IPS-20b (cell line): ENCODE data around the gene TPRN.

Source experiments
- H3K27ac ChIP-seq: one replicate; pipeline ENCODE4 v1.5.1; 2013; ENCODE audit warnings: low read length
- H3K27me3 ChIP-seq: 2 replicates; pipeline ENCODE4 v1.6.1; 2013; ENCODE audit warnings: mild to moderate bottlenecking, low read length, inconsistent platforms; ENCODE audit not compliant: insufficient read depth
- H3K36me3 ChIP-seq: 2 replicates; pipeline ENCODE4 v1.6.1; 2013; ENCODE audit warnings: low read depth, mild to moderate bottlenecking, inconsistent platforms, low read length, moderate library complexity; ENCODE audit not compliant: insufficient read depth
- H3K4me1 ChIP-seq: 2 replicates; pipeline ENCODE4 v1.6.1; 2013; ENCODE audit warnings: mild to moderate bottlenecking, control low read depth, inconsistent platforms, low read length, moderate library complexity; ENCODE audit not compliant: insufficient read depth
- H3K4me3 ChIP-seq: 2 replicates; pipeline ENCODE4 v1.5.1; 2013; ENCODE audit warnings: mild to moderate bottlenecking, low read length, inconsistent platforms
- H3K9ac ChIP-seq: 2 replicates; pipeline ENCODE4 v1.6.1; 2013; ENCODE audit warnings: low read depth, mild to moderate bottlenecking, inconsistent platforms, low read length, moderate library complexity
- H3K9me3 ChIP-seq: 2 replicates; pipeline ENCODE4 v1.6.1; 2013; ENCODE audit warnings: mild to moderate bottlenecking, low read depth, low read length, inconsistent platforms; ENCODE audit not compliant: insufficient read depth

TPRN gene

GRCh38 chr9:137149942-137150616, 50.5 kb downstream of the TPRN start:
- Histone ChIP-seq H3K36me3 (no peaks in the 10 kb centered on the region), H3K9me3 (peaks cover 4% of the 10 kb centered on the region), H3K9ac (no peak overlapping the region), H3K27me3 (peaks cover 36% of the 10 kb centered on the region), H3K4me1 (no peaks in the 10 kb centered on the region), H3K4me3 (no peak overlapping the region), H3K27ac (no peak overlapping the region)

- no peak overlapping the region for H3K4me3 ChIP-seq
- H3K27me3 ChIP-seq, result peaks cover 29% of the 10 kb centered on the region; the same call in 1 of the 2 replicates
- no peaks in the 10 kb centered on the region for H3K4me1 ChIP-seq
- H3K9ac ChIP-seq, result no peak overlapping the region
- H3K27ac ChIP-seq, result no peak overlapping the region
- no peaks in the 10 kb centered on the region for H3K36me3 ChIP-seq
- peaks cover 4% of the 10 kb centered on the region for H3K9me3 ChIP-seq
Observed at GRCh38 chr9:137149363-137149762, 51.2 kb downstream of the TPRN start.

GRCh38 chr9:137148661-137149060, 51.9 kb downstream of the TPRN start:
- Histone ChIP-seq H3K27ac (no peak overlapping the region), H3K36me3 (no peaks in the 10 kb centered on the region), H3K9me3 (peaks cover 4% of the 10 kb centered on the region), H3K4me1 (no peaks in the 10 kb centered on the region), H3K27me3 (peaks cover 34% of the 10 kb centered on the region), H3K4me3 (no peak overlapping the region), H3K9ac (no peak overlapping the region)

GRCh38 chr9:137148242-137148641, 52.3 kb downstream of the TPRN start:
- Histone ChIP-seq H3K4me3 (no peak overlapping the region), H3K27me3 (peaks cover 38% of the 10 kb centered on the region), H3K9me3 (peaks cover 4% of the 10 kb centered on the region), H3K27ac (no peak overlapping the region), H3K9ac (no peak overlapping the region), H3K4me1 (no peaks in the 10 kb centered on the region), H3K36me3 (no peaks in the 10 kb centered on the region)

- no peak overlapping the region for H3K4me3 ChIP-seq
- no peaks in the 10 kb centered on the region for H3K4me1 ChIP-seq
- H3K9me3 ChIP-seq, result no peaks in the 10 kb centered on the region
- H3K36me3 ChIP-seq, result no peaks in the 10 kb centered on the region
- no peak overlapping the region for H3K27ac ChIP-seq
- peaks cover 43% of the 10 kb centered on the region for H3K27me3 ChIP-seq
- H3K9ac ChIP-seq, result no peak overlapping the region
Observed at GRCh38 chr9:137147793-137148160, 52.8 kb downstream of the TPRN start.

- Histone ChIP-seq H3K9me3 (no peaks in the 10 kb centered on the region), H3K36me3 (no peaks in the 10 kb centered on the region), H3K4me1 (no peaks in the 10 kb centered on the region), H3K27me3 (peaks cover 48% of the 10 kb centered on the region), H3K27ac (no peak overlapping the region), H3K4me3 (no peak overlapping the region), H3K9ac (no peak overlapping the region)
Observed at GRCh38 chr9:137147091-137147792, 53.3 kb downstream of the TPRN start.

GRCh38 chr9:137146527-137146918, 54.0 kb downstream of the TPRN start:
- Histone ChIP-seq H3K9me3 (no peaks in the 10 kb centered on the region), H3K4me3 (no peak overlapping the region), H3K27ac (no peak overlapping the region), H3K9ac (no peak overlapping the region), H3K4me1 (no peaks in the 10 kb centered on the region), H3K27me3 (peaks cover 56% of the 10 kb centered on the region), H3K36me3 (no peaks in the 10 kb centered on the region)

GRCh38 chr9:137145731-137146526, 54.6 kb downstream of the TPRN start:
- peaks cover 62% of the 10 kb centered on the region for H3K27me3 ChIP-seq
- H3K9ac ChIP-seq, result no peak overlapping the region

GRCh38 chr9:137143459-137143858, 57.1 kb downstream of the TPRN start:
- no peaks in the 10 kb centered on the region for H3K4me1 ChIP-seq
- H3K27ac ChIP-seq, result no peak overlapping the region
- peaks cover 75% of the 10 kb centered on the region for H3K27me3 ChIP-seq
- H3K9me3 ChIP-seq, result no peaks in the 10 kb centered on the region
- H3K9ac ChIP-seq, result no peak overlapping the region
- H3K4me3 ChIP-seq, result no peak overlapping the region
- H3K36me3 ChIP-seq, result no peaks in the 10 kb centered on the region

More at GRCh38 chr9:137145731-137146526, 54.6 kb downstream of the TPRN start:
- Histone ChIP-seq H3K36me3 (no peaks in the 10 kb centered on the region), H3K27ac (no peak overlapping the region), H3K4me1 (no peaks in the 10 kb centered on the region), H3K4me3 (no peak overlapping the region), H3K9me3 (no peaks in the 10 kb centered on the region)

- H3K9ac ChIP-seq, result no peak overlapping the region
- H3K4me1 ChIP-seq, result no peaks in the 10 kb centered on the region
- no peak overlapping the region for H3K4me3 ChIP-seq
- H3K27ac ChIP-seq, result no peak overlapping the region
- H3K9me3 ChIP-seq, result no peaks in the 10 kb centered on the region
- peaks cover 84% of the 10 kb centered on the region for H3K27me3 ChIP-seq
- no peaks in the 10 kb centered on the region for H3K36me3 ChIP-seq
Observed at GRCh38 chr9:137141976-137142936, 58.3 kb downstream of the TPRN start.
